ENCODE data around the gene FRMPD3.

GRCh38 chrX:107477406-107477805 lies 28.0 kb downstream of the FRMPD3 start:
- TF ChIP-seq CTCF (conservative IDR thresholded peaks at IDR 0.05; ENCODE audit: low read depth in 2 of 2) (no peak), EZH2phosphoT487 (IDR thresholded peaks at IDR 0.05; ENCODE audit: unreplicated experiment) (no peak), EZH2 (IDR thresholded peaks at IDR 0.05; ENCODE audit: low read depth, unreplicated experiment) (no peak), JUNB (IDR thresholded peaks at IDR 0.05; ENCODE audit: unreplicated experiment) (no peak), POLR2AphosphoS5 (IDR thresholded peaks at IDR 0.05; ENCODE audit: low read depth) (no peak), REST (IDR thresholded peaks at IDR 0.05; ENCODE audit: unreplicated experiment) (no peak), CREB1 (CRISPR knock-in tag; IDR thresholded peaks at IDR 0.05; ENCODE audit: low read depth) (no peak), ZNF462 (CRISPR knock-in tag; IDR thresholded peaks at IDR 0.05) (no peak)

All from GM23338 (cell line).